T-helper 2 cell (primary cell): Measurements from ENCODE around the gene ZC4H2.
A peak's percentile ranks its signal among the peaks of the same experiment; 100 is the strongest.
"Not testable (repeated sequence)": the region's sequence is repeated elsewhere in the genome, so short reads cannot be mapped to it uniquely, and the experiment has no call there.

ENCODE experiments used
- DNase-seq, 5 experiments: peaks; one replicate each; pipeline versions ENCODE4 v3.0.0 to v3.0.0-alpha.2; 2012 to 2022
- total RNA-seq, 2 donors: gene quantifications; one replicate each; lab custom pipeline; 2026; lab: John Stamatoyannopoulos, UW

ZC4H2 gene, protein sequence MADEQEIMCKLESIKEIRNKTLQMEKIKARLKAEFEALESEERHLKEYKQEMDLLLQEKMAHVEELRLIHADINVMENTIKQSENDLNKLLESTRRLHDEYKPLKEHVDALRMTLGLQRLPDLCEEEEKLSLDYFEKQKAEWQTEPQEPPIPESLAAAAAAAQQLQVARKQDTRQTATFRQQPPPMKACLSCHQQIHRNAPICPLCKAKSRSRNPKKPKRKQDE
- 2.5 to 5.4 reads per million in 2 donors for total RNA-seq

DNA sequence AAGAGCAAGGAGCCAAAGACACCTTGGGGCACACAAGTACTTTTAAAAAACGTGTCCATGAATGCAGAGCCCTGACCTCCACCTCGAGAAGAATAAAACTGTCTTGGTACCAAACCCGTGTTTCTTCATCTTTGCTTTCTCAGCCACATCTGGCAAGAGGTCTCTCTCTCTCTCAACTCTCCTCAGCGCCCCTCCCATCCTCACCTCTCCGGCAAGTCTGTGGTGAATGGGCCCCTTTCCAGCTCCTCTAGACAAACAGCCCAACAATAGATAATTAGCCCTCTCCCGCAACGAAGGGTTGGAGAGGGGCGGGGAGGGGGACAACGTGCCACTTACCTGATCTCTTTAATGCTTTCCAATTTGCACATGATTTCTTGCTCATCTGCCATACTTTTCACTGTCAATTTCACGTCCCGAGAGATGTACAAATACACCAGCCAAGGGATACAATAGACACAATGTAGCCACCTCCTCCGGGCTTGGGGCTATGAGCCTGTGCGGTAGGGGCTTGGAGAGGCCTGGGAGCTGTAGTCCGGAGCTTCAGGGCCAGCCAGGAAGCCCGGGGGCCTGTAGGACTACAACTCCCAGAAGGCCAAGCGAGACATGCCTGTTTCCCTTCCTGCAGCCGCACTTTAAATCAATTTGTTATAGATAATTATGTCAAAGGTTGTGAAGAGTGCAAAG lies at the start of gene ZC4H2:
Gene ZC4H2 (minus strand): TSS at position 462 of the 684 bp plus-strand sequence. CDS start 73 bp downstream, at position 389.
- peak in 4 of 5 experiments; percentile 35 to 82 (median 52) for DNase-seq

DNA sequence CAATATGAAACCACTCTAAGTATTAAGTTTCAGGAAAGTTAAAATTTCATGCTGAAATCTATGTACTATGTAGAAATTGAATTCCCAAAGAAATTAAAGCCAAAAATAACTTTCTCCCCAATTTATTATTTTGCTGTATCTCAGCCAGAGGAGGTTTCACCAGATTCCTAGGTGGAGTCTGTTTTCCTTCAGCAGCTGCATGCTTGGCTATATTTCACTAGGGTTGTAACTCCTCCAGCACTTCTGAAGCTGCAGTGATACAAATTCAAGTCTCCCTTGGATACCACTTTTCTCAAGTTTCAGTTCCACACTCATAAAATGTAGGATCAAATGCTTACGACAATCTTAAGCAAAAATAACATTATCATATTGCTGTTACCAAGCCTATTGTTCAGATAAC lies 41.2 kb upstream of the ZC4H2 start:
- DNase-seq: no peak

DNA sequence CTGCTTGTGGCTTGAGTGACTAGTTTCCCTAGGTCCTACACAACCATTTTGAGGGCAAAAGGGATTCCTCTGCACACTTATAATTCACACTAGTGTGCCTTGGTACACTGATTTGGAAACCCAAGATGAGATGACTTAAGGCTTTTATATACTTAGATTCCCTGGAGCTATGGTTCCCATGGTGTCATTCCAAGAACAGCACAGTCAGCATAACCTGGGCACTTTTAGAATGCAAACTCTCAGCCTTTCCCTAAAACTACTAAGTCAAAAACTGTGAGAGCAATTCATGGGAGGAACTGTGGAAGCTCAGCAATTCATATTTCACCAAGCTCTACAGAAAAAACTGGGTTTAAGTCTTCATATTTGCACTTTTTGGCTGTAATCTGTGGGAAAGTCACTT lies 38.0 kb upstream of the ZC4H2 start:
- no peak for DNase-seq

DNA sequence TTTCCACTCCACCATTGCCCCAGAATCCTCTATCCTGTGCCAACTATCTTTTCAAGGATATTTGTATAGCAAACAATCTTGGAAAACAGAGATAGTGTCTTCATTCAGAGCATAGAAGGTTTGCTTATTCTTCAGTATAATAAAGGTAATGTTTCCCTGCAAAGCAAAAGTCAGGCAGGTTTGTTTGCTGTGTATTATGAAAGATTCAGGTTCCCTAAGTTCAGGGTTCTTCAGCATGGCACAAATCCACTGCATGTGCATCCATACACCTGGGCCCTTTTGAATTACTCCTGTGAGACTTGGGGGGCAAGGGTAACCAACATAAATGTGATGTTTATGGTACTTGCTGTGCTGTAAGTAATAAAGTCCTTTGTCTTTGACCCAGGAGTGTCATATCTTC lies 33.2 kb upstream of the ZC4H2 start:
- no peak for DNase-seq

DNA sequence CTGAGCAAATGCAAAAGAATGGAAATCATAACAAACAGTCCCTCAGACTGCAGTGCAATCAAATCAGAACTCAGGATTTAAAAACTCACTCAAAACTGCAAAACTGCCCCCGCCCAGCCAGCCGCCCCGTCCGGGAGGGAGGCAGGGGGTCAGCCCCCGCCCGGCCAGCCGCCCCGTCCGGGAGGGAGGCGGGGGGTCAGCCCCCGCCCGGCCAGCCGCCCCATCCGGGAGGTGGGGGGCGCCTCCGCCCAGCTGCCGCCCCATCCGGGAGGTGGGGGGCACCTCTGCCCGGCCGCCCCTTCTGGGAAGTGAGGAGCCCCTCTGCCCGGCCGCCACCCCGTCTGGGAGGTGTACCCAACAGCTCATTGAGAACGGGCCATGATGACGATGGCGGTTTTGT lies 26.0 kb upstream of the ZC4H2 start:
- not testable (repeated sequence) for DNase-seq

DNA sequence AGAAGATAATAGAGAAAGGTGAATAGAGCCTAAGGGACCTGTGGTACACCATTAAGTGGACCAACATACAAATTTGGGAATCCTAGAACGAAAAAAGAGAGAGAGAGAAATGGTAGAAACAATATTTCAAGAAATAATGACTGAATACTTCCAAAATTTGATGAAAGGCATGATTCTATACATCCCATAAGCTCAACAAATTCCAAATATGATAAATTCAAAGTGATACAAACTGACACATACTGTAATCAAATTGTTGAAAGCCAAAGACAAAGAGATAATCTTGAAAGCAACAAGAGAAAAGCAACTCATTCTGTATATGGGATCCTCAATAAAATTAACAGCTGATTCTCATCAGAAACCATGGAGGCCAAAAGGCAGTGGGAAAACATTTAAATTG lies 20.6 kb upstream of the ZC4H2 start:
- DNase-seq: no peak

DNA sequence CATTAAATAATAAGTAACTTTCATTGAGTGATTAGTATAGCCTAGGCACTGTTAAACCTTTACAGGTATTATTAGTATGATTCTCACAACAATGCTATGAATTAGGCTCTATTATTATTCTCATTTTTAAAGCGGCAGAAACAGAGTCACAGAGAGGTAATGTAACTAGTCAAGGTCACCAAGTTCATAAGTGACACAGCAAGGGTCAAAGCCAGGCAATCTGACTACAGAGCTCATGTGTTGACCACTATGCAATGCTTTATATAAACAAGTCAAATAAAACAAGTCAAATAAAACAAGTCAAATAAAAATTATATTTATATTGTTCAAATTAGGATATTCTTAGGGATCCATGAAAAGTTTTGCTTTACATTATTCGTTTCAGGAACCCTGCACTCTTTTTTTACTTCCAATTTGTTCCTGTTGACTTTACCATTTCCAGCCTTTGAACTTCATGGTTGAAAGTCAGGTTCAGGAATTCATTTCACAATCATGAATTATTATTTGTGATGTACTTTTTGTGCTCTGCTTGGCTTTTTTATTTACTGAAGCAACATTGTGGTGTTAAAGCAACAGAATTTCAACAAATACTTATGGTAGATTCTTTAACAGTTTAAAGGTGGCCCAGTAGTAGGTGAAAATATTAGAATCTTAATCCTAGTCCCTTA lies 18.0 kb upstream of the ZC4H2 start:
- no peak for DNase-seq

DNA sequence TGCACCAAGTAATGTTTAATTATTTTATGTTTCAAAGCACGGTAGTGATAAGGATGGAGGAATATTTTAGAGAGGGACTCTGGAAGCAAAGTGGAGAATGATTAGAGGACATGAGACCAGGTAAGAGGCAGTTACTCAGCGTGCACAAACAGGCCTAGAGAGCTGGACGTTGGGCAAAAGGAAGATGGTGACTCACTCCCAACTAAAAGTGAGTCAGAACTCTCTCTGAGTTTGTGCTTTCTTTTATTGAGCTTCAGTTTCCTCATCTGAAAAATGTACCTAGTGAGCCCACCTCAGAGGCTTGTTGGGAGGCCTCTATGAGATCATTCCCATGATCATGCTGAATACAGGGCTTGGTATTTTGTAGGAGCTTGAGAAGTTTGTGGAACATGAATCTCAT lies 1.6 kb upstream of the ZC4H2 start:
- DNase-seq: no peak

DNA sequence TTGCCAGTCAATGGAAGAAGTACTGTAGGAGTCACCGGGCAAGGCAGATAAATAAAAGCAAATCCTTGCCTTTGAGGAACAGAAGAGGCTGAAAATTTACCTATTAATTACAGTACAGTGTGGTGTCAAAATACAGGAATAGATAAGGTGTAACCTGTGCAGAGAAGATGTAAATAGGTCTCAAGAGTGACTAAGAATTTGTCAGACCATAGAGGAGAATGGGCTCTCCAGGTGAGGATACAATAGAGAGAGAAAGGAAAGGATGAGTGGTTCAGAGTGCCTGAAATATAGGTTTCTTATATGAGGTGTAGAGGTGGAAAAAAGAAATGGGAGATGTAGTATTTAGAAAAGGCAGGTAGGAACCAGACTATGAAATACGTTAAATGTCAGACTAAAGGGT lies 801 bp upstream of the ZC4H2 start:
- DNase-seq: no peak

DNA sequence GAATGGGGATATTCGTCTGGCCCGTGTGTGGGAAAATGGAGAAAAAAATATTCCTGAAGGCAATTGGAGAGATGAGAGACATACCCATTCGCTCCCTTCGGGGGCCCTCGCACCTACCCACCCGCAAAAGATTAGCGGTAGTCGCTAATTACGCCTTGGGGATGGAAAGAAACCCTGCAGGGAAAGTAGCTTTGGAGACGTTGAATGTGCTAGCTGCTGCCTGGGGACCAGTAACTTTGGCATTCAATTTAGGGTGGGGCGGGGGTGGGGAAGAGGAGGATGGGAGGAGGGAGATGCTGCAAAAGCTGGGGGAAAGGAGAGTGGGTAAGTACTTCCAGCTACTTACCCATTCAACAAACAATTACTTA lies 407 bp upstream of the ZC4H2 start:
- no peak for DNase-seq

DNA sequence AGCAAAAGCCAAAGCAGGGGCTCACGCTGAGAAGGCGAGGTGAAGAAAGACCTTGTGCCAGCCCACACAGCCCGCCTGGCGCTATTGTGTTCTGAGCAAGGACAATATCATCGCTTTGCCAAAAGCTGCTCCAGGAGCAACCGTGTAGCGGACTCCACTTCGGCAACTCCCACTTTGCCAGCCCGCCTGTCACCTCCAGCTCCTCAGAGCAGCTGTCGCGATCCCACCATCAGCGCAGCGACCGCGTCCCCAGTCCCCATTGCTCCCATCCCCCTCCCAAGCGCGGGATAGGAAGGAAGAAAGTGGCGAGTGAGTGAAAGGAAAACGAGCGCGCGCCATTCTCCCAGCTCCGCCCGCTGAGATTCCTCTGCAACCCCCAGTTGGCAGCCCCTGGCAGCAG lies 759 bp downstream of the ZC4H2 start:
- peak in 3 of 5 experiments; percentile 2 to 27 (median 3) for DNase-seq

DNA sequence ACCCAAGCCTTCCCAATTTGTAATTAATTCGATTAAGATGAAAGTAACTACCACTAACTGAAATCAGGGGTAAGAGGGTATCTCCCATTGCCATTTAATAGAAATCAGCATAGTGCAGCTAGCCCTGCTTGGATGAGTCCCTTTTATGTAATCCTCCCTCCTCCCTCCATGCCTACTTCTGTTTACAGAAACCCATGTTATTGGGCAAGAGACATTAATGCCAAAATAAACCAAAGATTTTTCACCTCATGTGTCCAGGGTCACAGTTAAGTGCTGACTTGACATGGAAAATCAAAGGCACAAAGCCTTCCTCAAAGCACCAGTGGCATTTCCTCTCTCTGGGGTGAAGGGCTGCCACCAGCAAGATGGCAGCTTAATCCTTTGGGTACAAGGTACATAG lies 50.8 kb downstream of the ZC4H2 start:
- no peak for DNase-seq

DNA sequence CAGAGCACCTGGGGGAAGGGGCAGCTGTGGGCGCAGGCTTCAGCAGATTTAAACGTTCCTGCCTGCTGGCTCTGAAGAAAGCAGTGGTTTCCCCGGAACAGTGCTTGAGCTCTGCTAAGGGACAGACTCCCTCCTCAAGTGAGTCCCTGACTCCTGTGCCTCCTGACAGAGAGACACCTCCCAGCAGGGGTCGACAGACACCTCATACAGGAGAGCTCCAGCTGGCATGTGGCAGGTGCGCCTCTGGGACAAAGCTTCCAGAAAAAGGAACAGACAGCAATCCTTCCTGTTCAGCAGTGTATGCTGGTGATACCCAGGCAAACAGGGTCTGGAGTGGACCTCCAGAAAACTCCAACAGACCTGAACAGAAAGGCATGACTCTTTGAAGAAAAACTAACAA lies 68.1 kb downstream of the ZC4H2 start:
- no peak for DNase-seq

DNA sequence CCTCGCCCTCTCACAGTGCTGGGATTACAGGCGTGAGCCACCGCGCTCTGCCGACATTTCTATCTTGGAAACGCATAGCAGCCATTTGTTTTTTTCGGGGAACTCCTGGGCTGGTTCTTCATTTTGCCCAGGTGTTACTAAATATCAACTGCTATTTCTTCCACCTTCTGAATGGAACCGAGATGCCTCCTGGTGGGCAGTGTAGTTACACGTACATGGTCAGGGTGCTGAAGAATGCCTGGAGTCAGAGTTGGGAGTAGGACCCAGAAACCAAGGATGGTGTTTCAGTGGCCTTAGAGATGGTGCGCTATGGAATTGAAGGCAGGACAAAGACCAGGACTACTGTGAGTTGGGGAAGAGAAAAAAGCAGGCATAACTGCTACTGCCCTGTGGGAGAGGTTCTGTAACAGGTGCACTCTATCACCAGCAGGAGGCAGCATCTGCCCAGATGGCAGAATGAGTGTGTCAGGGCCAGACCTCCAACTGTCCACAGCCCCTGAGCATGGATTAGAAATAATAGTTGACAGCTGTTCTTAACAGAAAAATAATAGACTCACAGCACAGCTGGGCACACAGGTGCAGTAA lies 81.7 kb downstream of the ZC4H2 start:
- peak in 2 of 5 experiments; percentile 3 to 42 for DNase-seq

DNA sequence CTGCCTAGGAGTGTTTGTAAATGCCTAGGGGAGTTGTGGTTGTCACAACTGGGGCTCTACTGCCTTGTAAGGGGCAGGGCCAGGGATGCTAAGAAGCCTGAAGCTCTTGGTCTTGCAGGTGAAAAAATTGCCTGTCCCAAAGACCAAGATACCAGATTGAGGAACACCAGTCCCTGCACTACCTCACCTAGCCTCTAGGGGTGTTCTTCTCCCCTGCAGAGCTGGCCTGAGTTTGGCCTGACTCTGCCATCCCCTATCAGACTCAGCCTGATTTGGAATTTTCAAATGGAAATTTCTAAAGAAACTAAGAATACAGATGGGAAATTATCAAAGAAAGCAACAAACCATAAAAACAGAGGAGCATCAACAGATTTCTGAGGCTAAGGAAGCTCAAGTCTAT lies 90.4 kb downstream of the ZC4H2 start:
- DNase-seq: no peak

DNA sequence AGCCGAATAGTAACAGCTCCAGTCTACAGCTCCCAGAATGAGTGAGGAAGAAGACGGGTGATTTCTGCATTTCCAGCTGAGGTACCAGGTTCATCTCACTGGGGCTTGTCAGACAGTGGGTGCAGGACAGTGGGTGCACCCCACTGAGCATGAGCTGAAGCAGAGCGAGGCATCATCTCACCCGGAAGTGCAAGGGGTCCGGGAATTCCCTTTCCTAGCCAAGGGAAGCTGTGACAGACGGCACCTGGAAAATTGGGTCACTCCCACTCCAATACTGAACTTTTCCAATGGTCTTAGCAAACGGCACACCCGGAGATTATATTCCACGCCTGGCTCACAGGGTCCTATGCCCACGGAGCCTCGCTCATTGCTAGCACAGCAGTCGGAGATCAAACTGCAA lies 97.5 kb downstream of the ZC4H2 start:
- DNase-seq: not testable (repeated sequence)

DNA sequence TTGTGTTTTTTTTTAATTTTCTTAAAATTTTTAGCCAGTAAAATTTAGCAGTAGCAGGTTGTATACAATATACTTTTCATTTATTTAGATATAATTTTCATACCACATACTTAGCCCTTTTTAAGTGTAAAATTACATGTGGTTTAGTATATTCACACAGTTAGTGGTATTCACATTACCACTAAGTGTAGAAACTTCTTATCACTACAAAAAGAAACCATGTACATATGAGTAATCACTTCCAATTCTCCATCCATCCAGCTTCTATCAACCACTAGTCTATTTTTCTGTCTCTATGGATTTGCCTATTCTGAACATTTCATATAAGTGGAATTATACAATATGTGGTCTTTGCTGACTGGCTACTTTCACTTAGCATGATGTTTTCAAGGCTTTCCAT lies 109.0 kb downstream of the ZC4H2 start:
- DNase-seq: peak in 1 of 5 experiments; percentile 37
